NCI-H1092 treated with DMSO at 0.1 percent for 48 hours (cell line): ENCODE results near the gene KAZN.

Experiments
- DNase-seq: peaks from one replicate; lab custom pipeline; 2025; lab: John Stamatoyannopoulos, UW

The KAZN gene

DNA sequence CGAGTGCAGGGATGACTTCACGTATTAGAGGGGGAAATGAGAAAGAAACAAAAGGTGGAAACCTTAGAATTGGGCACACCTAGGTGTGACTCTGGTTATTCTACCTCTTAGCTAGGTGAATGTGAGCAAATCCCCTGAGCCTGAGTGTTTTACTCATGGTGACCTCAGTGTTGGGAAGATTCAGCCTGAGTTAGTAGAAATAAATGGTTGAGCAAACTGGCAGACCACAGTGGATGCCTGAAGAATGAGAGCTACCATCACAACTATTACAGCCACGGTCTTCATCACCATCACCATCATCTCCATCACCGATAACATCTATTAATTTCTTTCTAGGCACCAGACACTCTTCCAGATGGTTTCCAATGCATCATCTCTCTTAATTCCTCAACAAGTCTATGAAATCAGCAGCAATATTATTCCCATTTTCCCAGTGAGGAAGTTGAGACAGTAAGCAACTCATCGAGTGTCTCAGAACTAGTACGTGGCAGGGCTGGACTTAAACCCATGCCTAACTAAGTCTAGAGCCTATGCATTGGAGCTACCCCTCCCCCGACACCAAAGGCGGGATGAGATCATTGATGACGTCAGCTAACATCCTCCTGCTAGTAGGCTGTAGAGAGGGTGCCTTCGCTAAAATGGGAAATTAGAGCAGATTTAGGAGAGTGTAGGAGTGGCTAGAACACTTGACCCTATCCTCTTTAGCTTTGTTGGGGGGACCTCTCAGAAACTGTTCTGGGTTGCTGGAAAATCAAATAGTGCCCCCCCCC is 7.9 kb upstream of the KAZN start:
- no peak for DNase-seq

GRCh38 chr1:14591600-14591999 is 6.9 kb upstream of the KAZN start:
- no peak for DNase-seq

DNA sequence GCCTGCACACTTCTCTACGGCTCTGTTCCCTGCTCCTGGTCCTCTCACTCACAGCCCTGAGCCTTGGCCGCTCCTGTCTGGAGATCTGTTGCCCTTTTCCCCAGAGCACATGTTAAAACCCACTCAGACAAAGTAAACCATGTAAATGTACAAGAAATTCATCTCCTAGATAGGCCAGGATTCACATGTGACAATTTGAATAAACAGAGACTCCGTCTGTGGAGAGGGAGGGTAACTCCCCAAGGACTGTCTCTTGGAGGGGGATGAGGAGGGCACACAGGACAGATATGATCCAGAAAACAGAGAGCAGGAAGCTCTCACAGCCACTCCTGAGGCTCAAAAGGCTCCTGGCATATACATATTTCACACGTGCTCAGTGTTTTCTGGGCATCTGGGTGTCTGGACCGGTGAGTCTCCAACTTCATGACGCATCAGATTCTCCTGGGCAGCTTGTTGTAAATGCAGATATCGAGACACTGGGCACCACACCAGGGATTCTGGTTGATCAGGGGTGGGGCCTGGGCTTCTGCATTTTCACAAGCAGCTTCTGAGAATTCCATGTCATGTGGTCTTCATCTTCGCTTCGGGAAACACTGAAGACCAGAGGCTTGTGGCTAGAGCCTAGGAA is 6.4 kb upstream of the KAZN start:
- DNase-seq: no peak

DNA sequence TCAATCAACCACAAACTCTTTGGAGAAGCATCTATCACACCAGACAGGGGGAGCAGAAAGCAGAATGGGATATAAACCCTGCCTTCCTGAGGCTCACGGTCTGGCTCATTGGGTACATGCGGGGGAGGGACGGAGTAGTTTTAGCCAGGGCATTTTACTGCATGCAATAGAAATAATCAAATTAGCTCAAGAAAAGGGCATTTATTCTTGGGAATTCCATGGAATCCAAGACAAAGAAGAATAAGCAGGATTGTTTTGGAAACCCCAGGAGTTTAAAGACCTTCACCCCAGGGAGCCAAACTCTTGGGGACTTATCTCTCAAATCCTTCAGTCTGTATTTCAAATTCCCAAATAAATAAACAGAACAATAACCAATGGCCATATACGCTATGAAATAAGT is 5.2 kb upstream of the KAZN start:
- no peak for DNase-seq

- no peak for DNase-seq
Measured at GRCh38 chr1:14594045-14594444, 4.4 kb upstream of the KAZN start.

DNA sequence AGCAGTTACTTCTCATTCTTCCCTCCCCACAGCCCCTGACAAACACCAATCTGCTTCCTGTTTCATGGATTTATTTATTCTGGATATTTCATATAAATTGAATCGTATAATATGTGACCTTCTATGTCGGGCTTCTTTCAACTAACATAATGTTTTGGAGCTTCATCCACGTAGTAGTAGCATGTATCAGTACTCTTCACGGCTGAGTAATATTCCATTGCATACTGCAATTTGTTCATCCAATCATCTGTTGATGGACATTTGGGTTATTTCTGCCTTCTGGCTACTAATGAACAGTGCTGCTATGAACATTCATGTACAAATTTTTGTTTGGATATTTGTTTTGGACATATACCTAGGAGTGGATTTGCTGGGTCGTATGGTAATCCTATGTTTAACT is 1.9 kb upstream of the KAZN start:
- no peak for DNase-seq

GRCh38 chr1:14597343-14598006 is 1.0 kb upstream of the KAZN start:
- DNase-seq: peak; percentile 47

- peak; percentile 74 for DNase-seq
Measured at GRCh38 chr1:14598007-14598497, 433 bp upstream of the KAZN start.

- peak; percentile 41 for DNase-seq
Measured at GRCh38 chr1:14599183-14599791, 802 bp downstream of the KAZN start.

- DNase-seq: no peak
Measured at GRCh38 chr1:14599800-14600199, 1.3 kb downstream of the KAZN start.

GRCh38 chr1:14600405-14601112 is 2.1 kb downstream of the KAZN start:
- DNase-seq: no peak

DNA sequence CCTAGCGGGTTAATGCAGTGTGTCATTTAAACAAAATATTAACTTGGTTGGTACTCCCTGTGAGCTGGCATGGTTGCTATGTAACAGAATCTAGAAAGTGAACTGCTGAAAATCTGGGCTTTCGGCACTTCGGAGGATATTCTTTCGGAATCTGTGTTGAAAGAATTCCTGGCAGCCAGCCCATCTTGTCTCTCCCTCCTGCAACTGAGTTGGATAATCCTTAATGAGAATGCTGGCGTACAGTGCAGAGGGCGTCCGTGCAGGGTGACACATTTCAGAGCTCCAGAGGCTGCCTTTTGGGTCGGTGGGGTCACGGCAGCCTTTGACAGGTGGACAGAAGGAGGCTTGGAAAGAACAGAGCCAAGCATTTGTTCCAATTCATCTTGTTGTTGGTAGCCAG is 3.7 kb downstream of the KAZN start:
- DNase-seq: no peak

- peak; percentile 18 for DNase-seq
Measured at GRCh38 chr1:14603645-14604044, 5.2 kb downstream of the KAZN start.

DNA sequence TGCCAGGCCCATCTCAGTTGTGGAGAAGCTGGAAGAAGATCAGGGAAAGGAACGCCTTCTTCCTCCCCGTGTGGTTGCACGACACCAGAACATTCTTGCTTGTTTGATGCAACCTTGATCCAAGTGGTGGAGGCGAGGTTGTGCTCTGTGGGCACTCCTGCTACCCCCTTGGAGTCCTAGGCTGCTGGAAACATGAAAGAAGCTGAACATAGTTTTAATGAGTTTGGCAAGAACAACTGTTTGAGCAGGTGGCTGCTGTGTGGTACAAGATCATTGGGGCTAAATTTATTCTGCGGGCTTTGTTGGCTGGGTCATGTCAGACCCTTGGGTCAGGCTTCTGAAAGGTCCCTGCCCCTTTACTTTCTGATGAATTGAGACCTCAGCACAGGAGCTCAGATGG is 5.9 kb downstream of the KAZN start:
- peak; percentile 19 for DNase-seq

DNA sequence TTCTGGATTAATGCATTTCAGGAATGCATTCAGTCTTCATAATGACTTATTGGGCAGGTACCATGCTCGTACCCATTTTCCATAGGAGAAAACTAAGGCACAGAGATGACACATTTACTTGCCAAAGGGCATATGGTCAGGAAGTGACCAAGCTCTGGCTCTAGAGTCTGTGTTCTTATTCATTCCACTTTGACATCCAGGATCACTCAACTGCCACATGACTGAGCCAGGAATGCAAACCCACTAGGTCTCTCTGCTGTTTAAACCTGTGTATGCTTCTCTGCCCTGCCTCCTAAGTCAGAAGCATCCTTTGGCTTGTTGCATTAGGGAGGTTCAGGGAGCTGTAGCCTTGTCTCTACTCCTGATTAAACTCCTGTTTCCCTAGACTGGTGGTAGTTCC is 7.5 kb downstream of the KAZN start:
- no peak for DNase-seq

DNA sequence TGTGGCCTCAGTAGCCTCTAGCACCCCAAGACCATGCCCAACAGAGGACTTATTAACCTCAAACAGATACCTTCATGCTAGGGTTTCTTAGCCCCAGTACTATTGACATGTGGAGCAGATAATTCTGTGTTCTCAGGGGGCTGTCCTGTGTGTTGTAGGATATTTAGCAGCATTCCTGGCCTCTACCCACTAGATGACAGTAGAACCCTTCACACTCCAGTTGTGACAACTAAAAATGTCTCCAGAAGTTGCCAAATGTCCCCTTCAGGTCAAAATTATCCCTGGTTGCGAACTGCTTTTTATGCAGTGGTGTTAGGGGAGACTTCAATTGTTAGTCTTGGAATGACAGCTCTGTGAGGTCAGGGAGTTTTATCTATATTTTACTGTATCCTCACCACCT is 8.1 kb downstream of the KAZN start:
- no peak for DNase-seq

DNA sequence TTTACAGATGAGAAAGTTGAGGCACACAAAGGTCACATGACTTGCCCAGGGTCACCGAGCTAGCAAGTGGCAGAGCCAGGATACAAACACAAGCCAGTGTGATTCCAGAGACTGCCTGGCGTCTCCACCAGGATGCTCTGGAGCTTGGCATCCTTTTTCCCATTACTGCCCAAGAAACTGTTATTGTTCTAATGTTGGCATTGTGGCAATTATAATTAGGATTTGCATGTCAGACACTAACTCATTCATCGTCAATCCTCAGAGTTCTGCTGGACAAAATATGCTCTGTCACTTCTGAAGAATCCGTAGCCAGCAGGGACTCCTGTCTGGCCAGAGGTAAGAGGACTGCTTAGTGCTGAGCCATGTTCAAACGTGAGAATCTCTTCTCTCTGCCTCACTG is 8.8 kb downstream of the KAZN start:
- DNase-seq: no peak

- no peak for DNase-seq
Measured at GRCh38 chr1:14608308-14608707, 9.8 kb downstream of the KAZN start.

DNA sequence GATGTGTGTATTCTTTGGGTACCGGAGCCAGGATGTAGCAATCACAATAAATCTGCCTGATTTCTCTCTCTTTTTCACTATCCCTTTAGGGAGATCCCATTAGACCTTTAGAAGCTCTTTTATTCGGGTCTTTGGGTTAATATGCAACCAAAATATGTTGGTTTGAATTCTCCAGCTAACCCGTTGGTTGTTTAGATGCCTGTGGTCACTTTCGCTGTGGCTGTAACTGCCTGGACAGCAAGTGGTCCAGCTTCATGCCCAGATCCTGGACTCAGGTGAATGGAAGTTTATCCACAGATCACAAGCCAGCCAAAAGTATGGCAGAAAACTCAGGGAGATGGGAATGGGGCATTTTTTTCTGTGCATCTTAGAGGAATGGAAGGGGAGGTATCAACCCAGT is 12.3 kb downstream of the KAZN start:
- DNase-seq: no peak

- DNase-seq: no peak
Measured at GRCh38 chr1:14611792-14612191, 13.3 kb downstream of the KAZN start.

GRCh38 chr1:14612256-14612655 is 13.8 kb downstream of the KAZN start:
- DNase-seq: no peak

DNA sequence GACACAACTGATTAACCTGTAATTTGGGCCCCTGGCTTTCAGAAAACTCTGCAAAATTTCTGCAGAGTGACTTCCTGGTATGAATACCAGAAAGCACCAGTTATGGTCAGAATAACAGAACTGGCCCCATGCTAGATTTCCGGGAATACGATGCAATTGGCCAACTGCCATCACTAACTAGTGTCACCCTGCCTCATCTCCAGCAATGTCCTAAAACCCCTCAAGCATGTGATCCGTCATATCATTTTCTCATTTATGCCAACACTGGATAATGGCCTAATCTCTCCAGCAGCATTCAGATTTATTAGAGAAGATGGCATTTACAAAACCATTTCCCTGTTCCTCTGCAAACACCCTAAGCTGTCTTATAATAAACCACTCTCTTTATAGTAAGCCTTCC is 15.4 kb downstream of the KAZN start:
- DNase-seq: no peak
